Dermis blood vessel endothelial cell (primary cell): ENCODE results near the gene LOX. TPM values are rescaled to one million over a fixed set of nuclear protein-coding genes. Genes with fewer than 3 reads are reported as not detected.

ENCODE experiments used
- DNase-seq: peaks from one replicate; pipeline ENCODE4 v3.0.0; 2010
- total RNA-seq: library from RNA; depleted of rRNA; stranded (reverse); fragments of >200 nt; gene quantifications from 2 replicates; pipeline ENCODE4 v1.2.3, GENCODE V29; 2014

LOX gene
- 88.2 and 100 TPM in 2 replicates for total RNA-seq

GRCh38 chr5:122078116-122079110 lies at the start of gene LOX:
Gene LOX, minus strand, starts transcription at chr5:122078259. Its CDS starts 274 bp downstream, at chr5:122077985.
- peak; percentile 86 for DNase-seq

- no peak for DNase-seq
Measured at GRCh38 chr5:122126756-122127321, 48.8 kb upstream of the LOX start.

GRCh38 chr5:122126177-122126755 lies 48.2 kb upstream of the LOX start:
- DNase-seq = no peak

- DNase-seq = no peak
Measured at GRCh38 chr5:122124766-122125165, 46.7 kb upstream of the LOX start.

GRCh38 chr5:122121479-122122465 lies 43.7 kb upstream of the LOX start:
- DNase-seq = no peak

- no peak for DNase-seq
Measured at GRCh38 chr5:122120957-122121356, 42.9 kb upstream of the LOX start.

GRCh38 chr5:122120493-122120892 lies 42.4 kb upstream of the LOX start:
- no peak for DNase-seq

- no peak for DNase-seq
Measured at GRCh38 chr5:122119205-122119604, 41.1 kb upstream of the LOX start.

- DNase-seq = no peak
Measured at GRCh38 chr5:122118356-122118948, 40.4 kb upstream of the LOX start.

- DNase-seq = no peak
Measured at GRCh38 chr5:122114501-122114900, 36.4 kb upstream of the LOX start.

GRCh38 chr5:122112733-122113558 lies 34.9 kb upstream of the LOX start:
- no peak for DNase-seq

GRCh38 chr5:122112063-122112462 lies 34.0 kb upstream of the LOX start:
- no peak for DNase-seq

- no peak for DNase-seq
Measured at GRCh38 chr5:122111460-122111859, 33.4 kb upstream of the LOX start.

- no peak for DNase-seq
Measured at GRCh38 chr5:122110987-122111386, 32.9 kb upstream of the LOX start.

GRCh38 chr5:122107016-122107415 lies 29.0 kb upstream of the LOX start:
- no peak for DNase-seq

- DNase-seq = no peak
Measured at GRCh38 chr5:122105909-122106308, 27.9 kb upstream of the LOX start.

- peak; percentile 60 for DNase-seq
Measured at GRCh38 chr5:122102825-122103224, 24.8 kb upstream of the LOX start.

- DNase-seq = peak; percentile 78
Measured at GRCh38 chr5:122101636-122102285, 23.7 kb upstream of the LOX start.

- peak; percentile 67 for DNase-seq
Measured at GRCh38 chr5:122099060-122099790, 21.2 kb upstream of the LOX start.

- DNase-seq = no peak
Measured at GRCh38 chr5:122097391-122097790, 19.3 kb upstream of the LOX start.
